ENCODE results near the gene ZNF385A.

ZNF385A gene

DNA sequence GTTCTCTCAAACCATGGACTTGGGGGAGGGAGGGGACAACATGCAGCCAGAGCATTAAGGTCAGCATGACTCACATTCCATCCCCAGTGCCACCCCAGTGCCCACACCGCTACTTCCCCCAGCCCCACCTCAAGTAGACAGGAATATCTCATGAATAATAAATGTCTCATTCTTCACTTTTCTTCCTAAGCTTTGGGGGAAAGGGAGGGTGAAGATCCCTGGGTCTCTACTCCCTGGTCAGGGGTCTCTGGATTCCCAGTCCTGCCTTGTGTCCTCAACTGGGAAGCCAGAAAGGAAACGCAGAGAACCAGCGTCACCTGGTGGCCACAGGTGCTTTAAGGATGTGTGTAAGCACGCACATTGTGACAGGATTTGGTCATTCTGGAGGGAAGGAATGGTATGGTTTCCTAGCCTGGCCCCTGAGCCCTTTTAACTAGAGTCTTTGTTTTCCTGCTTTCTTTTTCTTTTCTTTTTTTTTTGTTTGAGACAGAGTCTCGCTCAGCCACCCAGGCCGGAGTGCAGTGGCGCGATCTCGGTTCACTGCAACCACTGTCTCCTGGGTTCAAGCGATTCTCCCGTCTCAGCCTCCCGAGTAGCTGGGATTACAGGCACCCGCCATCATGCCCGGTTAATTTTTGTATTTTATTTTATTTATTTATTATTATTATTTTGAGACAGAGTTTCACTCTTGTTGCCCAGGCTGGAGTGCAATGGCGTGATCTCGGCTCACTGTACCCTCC is 23.6 kb downstream of the ZNF385A start (continued):
- TF ChIP-seq, protein P1, sequence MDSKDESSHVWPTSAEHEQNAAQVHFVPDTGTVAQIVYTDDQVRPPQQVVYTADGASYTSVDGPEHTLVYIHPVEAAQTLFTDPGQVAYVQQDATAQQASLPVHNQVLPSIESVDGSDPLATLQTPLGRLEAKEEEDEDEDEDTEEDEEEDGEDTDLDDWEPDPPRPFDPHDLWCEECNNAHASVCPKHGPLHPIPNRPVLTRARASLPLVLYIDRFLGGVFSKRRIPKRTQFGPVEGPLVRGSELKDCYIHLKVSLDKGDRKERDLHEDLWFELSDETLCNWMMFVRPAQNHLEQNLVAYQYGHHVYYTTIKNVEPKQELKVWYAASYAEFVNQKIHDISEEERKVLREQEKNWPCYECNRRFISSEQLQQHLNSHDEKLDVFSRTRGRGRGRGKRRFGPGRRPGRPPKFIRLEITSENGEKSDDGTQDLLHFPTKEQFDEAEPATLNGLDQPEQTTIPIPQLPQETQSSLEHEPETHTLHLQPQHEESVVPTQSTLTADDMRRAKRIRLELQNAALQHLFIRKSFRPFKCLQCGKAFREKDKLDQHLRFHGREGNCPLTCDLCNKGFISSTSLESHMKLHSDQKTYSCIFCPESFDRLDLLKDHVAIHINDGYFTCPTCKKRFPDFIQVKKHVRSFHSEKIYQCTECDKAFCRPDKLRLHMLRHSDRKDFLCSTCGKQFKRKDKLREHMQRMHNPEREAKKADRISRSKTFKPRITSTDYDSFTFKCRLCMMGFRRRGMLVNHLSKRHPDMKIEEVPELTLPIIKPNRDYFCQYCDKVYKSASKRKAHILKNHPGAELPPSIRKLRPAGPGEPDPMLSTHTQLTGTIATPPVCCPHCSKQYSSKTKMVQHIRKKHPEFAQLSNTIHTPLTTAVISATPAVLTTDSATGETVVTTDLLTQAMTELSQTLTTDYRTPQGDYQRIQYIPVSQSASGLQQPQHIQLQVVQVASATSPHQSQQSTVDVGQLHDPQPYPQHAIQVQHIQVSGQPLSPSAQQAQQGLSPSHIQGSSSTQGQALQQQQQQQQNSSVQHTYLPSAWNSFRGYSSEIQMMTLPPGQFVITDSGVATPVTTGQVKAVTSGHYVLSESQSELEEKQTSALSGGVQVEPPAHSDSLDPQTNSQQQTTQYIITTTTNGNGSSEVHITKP (tag by site-specific recombination; IDR thresholded peaks at IDR 0.05): 0 out of 2 replicates have a peak, but pooled peaks have one; percentile 25
- TF ChIP-seq, protein P2, sequence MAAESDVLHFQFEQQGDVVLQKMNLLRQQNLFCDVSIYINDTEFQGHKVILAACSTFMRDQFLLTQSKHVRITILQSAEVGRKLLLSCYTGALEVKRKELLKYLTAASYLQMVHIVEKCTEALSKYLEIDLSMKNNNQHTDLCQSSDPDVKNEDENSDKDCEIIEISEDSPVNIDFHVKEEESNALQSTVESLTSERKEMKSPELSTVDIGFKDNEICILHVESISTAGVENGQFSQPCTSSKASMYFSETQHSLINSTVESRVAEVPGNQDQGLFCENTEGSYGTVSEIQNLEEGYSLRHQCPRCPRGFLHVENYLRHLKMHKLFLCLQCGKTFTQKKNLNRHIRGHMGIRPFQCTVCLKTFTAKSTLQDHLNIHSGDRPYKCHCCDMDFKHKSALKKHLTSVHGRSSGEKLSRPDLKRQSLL (tag by site-specific recombination; IDR thresholded peaks at IDR 0.05): no peak
- TF ChIP-seq ZNF629 (tag by site-specific recombination; IDR thresholded peaks at IDR 0.05) (0 out of 2 replicates have a peak, but pooled peaks have one; percentile 19), SETDB1 (IDR thresholded peaks at IDR 0.05; ENCODE audit: insufficient read length, low read length) (no peak), ZEB2 (tag by site-specific recombination; IDR thresholded peaks at IDR 0.05) (peak; percentile 31; the same call in 1 of the 2 replicates), ZNF394 (tag by site-specific recombination; IDR thresholded peaks at IDR 0.05; ENCODE audit: borderline replicate concordance) (no peak), ZNF501 (tag by site-specific recombination; IDR thresholded peaks at IDR 0.05) (peak; percentile 26; the same call in 1 of the 2 replicates), ZNF596 (tag by site-specific recombination; IDR thresholded peaks at IDR 0.05) (no peak), HOXA7 (CRISPR knock-in tag; IDR thresholded peaks at IDR 0.05; ENCODE audit: borderline replicate concordance) (no peak), ZNF404 (tag by site-specific recombination; IDR thresholded peaks at IDR 0.05) (no peak), ZNF391 (tag by site-specific recombination; IDR thresholded peaks at IDR 0.05; ENCODE audit: borderline replicate concordance, low read depth) (no peak), ZNF660 (tag by site-specific recombination; IDR thresholded peaks at IDR 0.05) (peak; percentile 54), ZNF549 (tag by site-specific recombination; IDR thresholded peaks at IDR 0.05) (no peak), ZFP37 (tag by site-specific recombination; IDR thresholded peaks at IDR 0.05) (0 out of 2 replicates have a peak, but pooled peaks have one; percentile 50), ZNF2 (tag by site-specific recombination; IDR thresholded peaks at IDR 0.05) (peak; percentile 58), ZNF670 (tag by site-specific recombination; IDR thresholded peaks at IDR 0.05; ENCODE audit: low read depth) (no peak), YY2 (tag by site-specific recombination; IDR thresholded peaks at IDR 0.05) (no peak), IKZF3 (tag by site-specific recombination; IDR thresholded peaks at IDR 0.05) (peak; percentile 96), PRDM1 (tag by site-specific recombination; IDR thresholded peaks at IDR 0.05) (no peak), ZNF48 (tag by site-specific recombination; IDR thresholded peaks at IDR 0.05) (no peak), SCRT2 (tag by site-specific recombination; IDR thresholded peaks at IDR 0.05) (peak; percentile 57), ZSCAN30 (tag by site-specific recombination; IDR thresholded peaks at IDR 0.05) (peak; percentile 69; the same call in 1 of the 2 replicates), ZBTB48 (tag by site-specific recombination; IDR thresholded peaks at IDR 0.05) (peak; percentile 83), ZNF658 (tag by site-specific recombination; IDR thresholded peaks at IDR 0.05) (no peak)
- TF ChIP-seq, protein P3, sequence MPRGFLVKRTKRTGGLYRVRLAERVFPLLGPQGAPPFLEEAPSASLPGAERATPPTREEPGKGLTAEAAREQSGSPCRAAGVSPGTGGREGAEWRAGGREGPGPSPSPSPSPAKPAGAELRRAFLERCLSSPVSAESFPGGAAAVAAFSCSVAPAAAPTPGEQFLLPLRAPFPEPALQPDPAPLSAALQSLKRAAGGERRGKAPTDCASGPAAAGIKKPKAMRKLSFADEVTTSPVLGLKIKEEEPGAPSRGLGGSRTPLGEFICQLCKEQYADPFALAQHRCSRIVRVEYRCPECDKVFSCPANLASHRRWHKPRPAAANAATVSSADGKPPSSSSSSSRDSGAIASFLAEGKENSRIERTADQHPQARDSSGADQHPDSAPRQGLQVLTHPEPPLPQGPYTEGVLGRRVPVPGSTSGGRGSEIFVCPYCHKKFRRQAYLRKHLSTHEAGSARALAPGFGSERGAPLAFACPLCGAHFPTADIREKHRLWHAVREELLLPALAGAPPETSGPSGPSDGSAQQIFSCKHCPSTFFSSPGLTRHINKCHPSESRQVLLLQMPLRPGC (tag by site-specific recombination; IDR thresholded peaks at IDR 0.05): peak; percentile 48; the same call in 1 of the 2 replicates
- TF ChIP-seq, protein P4, sequence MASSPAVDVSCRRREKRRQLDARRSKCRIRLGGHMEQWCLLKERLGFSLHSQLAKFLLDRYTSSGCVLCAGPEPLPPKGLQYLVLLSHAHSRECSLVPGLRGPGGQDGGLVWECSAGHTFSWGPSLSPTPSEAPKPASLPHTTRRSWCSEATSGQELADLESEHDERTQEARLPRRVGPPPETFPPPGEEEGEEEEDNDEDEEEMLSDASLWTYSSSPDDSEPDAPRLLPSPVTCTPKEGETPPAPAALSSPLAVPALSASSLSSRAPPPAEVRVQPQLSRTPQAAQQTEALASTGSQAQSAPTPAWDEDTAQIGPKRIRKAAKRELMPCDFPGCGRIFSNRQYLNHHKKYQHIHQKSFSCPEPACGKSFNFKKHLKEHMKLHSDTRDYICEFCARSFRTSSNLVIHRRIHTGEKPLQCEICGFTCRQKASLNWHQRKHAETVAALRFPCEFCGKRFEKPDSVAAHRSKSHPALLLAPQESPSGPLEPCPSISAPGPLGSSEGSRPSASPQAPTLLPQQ (tag by site-specific recombination; IDR thresholded peaks at IDR 0.05): 0 out of 2 replicates have a peak, but pooled peaks have one; percentile 47
- TF ChIP-seq, protein P5, sequence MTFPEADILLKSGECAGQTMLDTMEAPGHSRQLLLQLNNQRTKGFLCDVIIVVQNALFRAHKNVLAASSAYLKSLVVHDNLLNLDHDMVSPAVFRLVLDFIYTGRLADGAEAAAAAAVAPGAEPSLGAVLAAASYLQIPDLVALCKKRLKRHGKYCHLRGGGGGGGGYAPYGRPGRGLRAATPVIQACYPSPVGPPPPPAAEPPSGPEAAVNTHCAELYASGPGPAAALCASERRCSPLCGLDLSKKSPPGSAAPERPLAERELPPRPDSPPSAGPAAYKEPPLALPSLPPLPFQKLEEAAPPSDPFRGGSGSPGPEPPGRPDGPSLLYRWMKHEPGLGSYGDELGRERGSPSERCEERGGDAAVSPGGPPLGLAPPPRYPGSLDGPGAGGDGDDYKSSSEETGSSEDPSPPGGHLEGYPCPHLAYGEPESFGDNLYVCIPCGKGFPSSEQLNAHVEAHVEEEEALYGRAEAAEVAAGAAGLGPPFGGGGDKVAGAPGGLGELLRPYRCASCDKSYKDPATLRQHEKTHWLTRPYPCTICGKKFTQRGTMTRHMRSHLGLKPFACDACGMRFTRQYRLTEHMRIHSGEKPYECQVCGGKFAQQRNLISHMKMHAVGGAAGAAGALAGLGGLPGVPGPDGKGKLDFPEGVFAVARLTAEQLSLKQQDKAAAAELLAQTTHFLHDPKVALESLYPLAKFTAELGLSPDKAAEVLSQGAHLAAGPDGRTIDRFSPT (tag by site-specific recombination; IDR thresholded peaks at IDR 0.05): peak; percentile 79
- TF ChIP-seq, protein P6, sequence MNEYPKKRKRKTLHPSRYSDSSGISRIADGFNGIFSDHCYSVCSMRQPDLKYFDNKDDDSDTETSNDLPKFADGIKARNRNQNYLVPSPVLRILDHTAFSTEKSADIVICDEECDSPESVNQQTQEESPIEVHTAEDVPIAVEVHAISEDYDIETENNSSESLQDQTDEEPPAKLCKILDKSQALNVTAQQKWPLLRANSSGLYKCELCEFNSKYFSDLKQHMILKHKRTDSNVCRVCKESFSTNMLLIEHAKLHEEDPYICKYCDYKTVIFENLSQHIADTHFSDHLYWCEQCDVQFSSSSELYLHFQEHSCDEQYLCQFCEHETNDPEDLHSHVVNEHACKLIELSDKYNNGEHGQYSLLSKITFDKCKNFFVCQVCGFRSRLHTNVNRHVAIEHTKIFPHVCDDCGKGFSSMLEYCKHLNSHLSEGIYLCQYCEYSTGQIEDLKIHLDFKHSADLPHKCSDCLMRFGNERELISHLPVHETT (tag by site-specific recombination; IDR thresholded peaks at IDR 0.05): 0 out of 2 replicates have a peak, but pooled peaks have one; percentile 53
